Endodermal cell (in vitro differentiated cells): ENCODE measurements around the gene PRIM2. TPM values are rescaled to one million over a fixed set of nuclear protein-coding genes. Genes with fewer than 3 reads are reported as not detected.

Experiments
- microRNA-seq: library from miRNA; unstranded; fragments of <30 nt; microRNA quantifications from one replicate; pipeline ENCODE4 v1.2.0, GENCODE V29; 2020; ENCODE audit warnings: borderline microRNAs expressed
- total RNA-seq, 2 donors: library from RNA; stranded (reverse); fragmentation: NEBNext Ultra II Directional in 1 of 2; extraction: Animal tissue kit (Norgen Biotek cat#: 25700) in 1 of 2; gene quantifications; 2 replicates in 1 of 2; 3 replicates in 1 of 2; pipeline ENCODE4 v1.2.1, GENCODE V29; 2021

Gene PRIM2
- total RNA-seq, 2 donors from 2014 or later = 30.9 to 43.1 TPM

Small RNA genes lying within 50 kb of the gene (microRNA-seq; reads per million reads assigned to microRNA genes)
- not detected for gene MIR548U

Other genes with a start within 250 kb of the PRIM2 start
- gene ZNF451, start 227.4 kb upstream of the PRIM2 start, total RNA-seq = 10 to 100 TPM; 58.1 to 72.5 TPM
- gene BAG2, start 145.3 kb upstream of the PRIM2 start, total RNA-seq = 1 to 10 TPM; 2.5 to 2.9 TPM
- 10 to 100 TPM; 21.0 to 29.8 TPM for gene RAB23, start 95.3 kb upstream of the PRIM2 start, total RNA-seq